NCI-H187 treated with DMSO at 0.1 percent for 48 hours (cell line): Measurements from ENCODE around the gene ARHGAP35.
"Not testable (repeated sequence)": the region's sequence is repeated elsewhere in the genome, so short reads cannot be mapped to it uniquely, and the experiment has no call there.

Experiments
- DNase-seq: peaks from one replicate; lab custom pipeline; 2025; lab: John Stamatoyannopoulos, UW

Gene ARHGAP35

GRCh38 chr19:46844067-46844489, 16.7 kb upstream of the ARHGAP35 start:
- DNase-seq, result no peak

- no peak for DNase-seq
These were observed 14.8 kb upstream of the ARHGAP35 start for GRCh38 chr19:46845959-46846459.

- no peak for DNase-seq
These were observed 13.3 kb upstream of the ARHGAP35 start for GRCh38 chr19:46847528-46847927.

- DNase-seq, result no peak
These were observed 12.4 kb upstream of the ARHGAP35 start for GRCh38 chr19:46848389-46848788.

GRCh38 chr19:46849610-46850009, 11.2 kb upstream of the ARHGAP35 start:
- no peak for DNase-seq

- peak; percentile 99 for DNase-seq
These were observed 10.3 kb upstream of the ARHGAP35 start, which contains the start of gene AP2S1 for GRCh38 chr19:46850228-46851203. TSS of gene AP2S1 (minus strand) at chr19:46850846. CDS start at chr19:46850766, 80 bp downstream.

GRCh38 chr19:46852830-46853229, 8.0 kb upstream of the ARHGAP35 start:
- DNase-seq, result no peak

- not testable (repeated sequence) for DNase-seq
These were observed 6.1 kb upstream of the ARHGAP35 start for GRCh38 chr19:46854698-46855097.

- no peak for DNase-seq
These were observed 4.5 kb upstream of the ARHGAP35 start for GRCh38 chr19:46856062-46857022.

GRCh38 chr19:46859637-46860124, 1.1 kb upstream of the ARHGAP35 start:
- peak; percentile 83 for DNase-seq

GRCh38 chr19:46860125-46860845, 512 bp upstream of the ARHGAP35 start:
- peak; percentile 94 for DNase-seq

- DNase-seq, result no peak
These were observed 1.1 kb downstream of the ARHGAP35 start for GRCh38 chr19:46861691-46862502.

GRCh38 chr19:46862503-46862834, 1.7 kb downstream of the ARHGAP35 start:
- DNase-seq, result no peak

- DNase-seq, result no peak
These were observed 2.3 kb downstream of the ARHGAP35 start for GRCh38 chr19:46862974-46863632.

- no peak for DNase-seq
These were observed 3.2 kb downstream of the ARHGAP35 start for GRCh38 chr19:46863818-46864629.

GRCh38 chr19:46866407-46867136, 5.8 kb downstream of the ARHGAP35 start:
- DNase-seq, result no peak

GRCh38 chr19:46867170-46867569, 6.4 kb downstream of the ARHGAP35 start:
- no peak for DNase-seq

GRCh38 chr19:46868025-46868802, 7.4 kb downstream of the ARHGAP35 start:
- DNase-seq, result no peak
